ENCODE measurements around the gene CNTNAP5.

CNTNAP5 gene

GRCh38 chr2:124692707-124693106 is 667.6 kb downstream of the CNTNAP5 start:
- DNase-seq (ENCODE audit: low read depth in 2 of 2) = no peak

- no peak for DNase-seq (ENCODE audit: low read depth in 2 of 2)
Measured at GRCh38 chr2:124693156-124693555, 668.1 kb downstream of the CNTNAP5 start.

- no peak for DNase-seq (ENCODE audit: low read depth in 2 of 2)
Measured at GRCh38 chr2:124698979-124699565, 674.0 kb downstream of the CNTNAP5 start.

- DNase-seq (ENCODE audit: low read depth in 2 of 2) = no peak
Measured at GRCh38 chr2:124702777-124703176, 677.7 kb downstream of the CNTNAP5 start.

- no peak for DNase-seq (ENCODE audit: low read depth in 2 of 2)
Measured at GRCh38 chr2:124704071-124704925, 679.2 kb downstream of the CNTNAP5 start.

DNA sequence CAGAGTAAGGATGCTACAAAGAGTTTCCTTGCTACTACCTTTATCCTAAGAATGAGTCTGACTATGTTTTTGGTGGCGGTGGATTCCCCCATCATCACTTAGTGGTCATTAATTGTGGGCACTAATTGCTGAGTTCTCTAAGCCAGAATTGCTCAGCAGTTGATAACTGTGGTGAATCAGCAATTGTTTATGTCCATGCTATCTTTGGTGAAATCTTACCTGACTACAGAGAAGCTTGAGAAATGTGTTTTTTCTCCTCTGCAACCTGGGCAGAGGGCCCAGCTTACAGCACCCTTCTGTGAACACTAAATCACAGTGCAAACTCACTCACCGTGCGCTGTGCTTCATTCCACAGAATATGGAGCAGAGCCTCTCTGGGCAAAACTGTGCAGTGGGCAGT is 683.6 kb downstream of the CNTNAP5 start:
- DNase-seq (ENCODE audit: low read depth in 2 of 2) = no peak

DNA sequence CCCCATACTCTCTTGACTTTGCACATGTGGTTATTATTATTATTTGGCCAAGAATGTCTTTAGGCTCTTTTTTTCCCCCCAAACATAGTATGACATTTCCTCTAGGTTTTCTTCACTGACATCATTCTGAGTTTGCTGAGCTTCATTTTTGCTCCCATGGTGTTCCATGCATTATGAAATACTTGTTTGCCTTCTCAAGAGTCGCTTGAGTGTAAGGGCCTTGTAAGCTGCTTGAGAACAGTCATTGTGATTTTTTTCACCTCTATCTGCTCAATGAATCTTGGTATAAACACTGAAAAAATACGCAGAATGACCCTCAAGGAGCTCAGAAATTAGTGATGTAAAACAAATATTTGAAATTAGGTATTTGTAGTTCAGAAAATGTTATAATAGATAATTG is 688.9 kb downstream of the CNTNAP5 start:
- DNase-seq (ENCODE audit: low read depth in 2 of 2) = no peak

- no peak for DNase-seq (ENCODE audit: low read depth in 2 of 2)
Measured at GRCh38 chr2:124725187-124725586, 700.1 kb downstream of the CNTNAP5 start.

GRCh38 chr2:124740636-124741035 is 715.5 kb downstream of the CNTNAP5 start:
- DNase-seq (ENCODE audit: low read depth in 2 of 2) = no peak

DNA sequence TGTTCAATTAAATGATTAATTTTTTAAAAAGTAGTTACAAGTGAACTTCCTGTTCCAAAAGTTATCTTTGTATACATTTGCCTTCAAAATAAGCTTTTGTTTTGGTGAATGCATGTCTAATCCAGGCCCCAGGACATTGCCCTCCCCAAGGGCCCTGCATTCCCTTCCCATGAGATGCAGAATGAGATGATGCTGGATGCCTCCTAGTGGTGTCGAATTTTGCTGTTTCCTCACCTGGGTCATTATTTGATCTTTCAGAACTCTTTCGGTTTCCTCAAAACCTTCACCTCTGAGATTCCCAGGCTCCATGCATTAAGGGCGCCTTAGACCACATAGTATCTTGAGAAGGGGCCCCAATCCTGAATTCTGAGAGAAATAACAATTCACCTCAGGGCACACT is 728.8 kb downstream of the CNTNAP5 start:
- no peak for DNase-seq (ENCODE audit: low read depth in 2 of 2)

GRCh38 chr2:124755386-124755785 is 730.3 kb downstream of the CNTNAP5 start:
- no peak for DNase-seq (ENCODE audit: low read depth in 2 of 2)

DNA sequence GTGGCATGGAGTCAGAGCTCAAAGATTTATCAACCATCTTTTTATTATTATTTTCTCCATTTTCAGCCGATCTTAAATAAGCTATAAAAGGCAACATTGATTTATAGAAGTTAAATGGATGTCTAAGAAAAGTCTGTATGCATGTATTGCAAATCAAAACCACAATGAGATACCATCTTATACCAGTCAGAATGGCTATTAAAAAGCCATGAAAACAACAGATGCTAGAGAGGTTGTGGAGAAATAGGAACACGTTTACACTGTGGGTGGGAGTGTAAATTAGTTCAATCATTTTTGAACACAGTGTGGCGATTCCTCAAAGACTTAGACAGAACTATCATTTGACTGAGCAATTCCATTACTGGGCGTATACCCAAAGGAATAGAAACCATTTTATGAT is 731.0 kb downstream of the CNTNAP5 start:
- no peak for DNase-seq (ENCODE audit: low read depth in 2 of 2)

- no peak for DNase-seq (ENCODE audit: low read depth in 2 of 2)
Measured at GRCh38 chr2:124762388-124762787, 737.3 kb downstream of the CNTNAP5 start.

GRCh38 chr2:124763611-124764010 is 738.5 kb downstream of the CNTNAP5 start:
- no peak for DNase-seq (ENCODE audit: low read depth in 2 of 2)

- DNase-seq (ENCODE audit: low read depth in 2 of 2) = no peak
Measured at GRCh38 chr2:124774781-124775180, 749.7 kb downstream of the CNTNAP5 start.

GRCh38 chr2:124776332-124776731 is 751.2 kb downstream of the CNTNAP5 start:
- no peak for DNase-seq (ENCODE audit: low read depth in 2 of 2)

DNA sequence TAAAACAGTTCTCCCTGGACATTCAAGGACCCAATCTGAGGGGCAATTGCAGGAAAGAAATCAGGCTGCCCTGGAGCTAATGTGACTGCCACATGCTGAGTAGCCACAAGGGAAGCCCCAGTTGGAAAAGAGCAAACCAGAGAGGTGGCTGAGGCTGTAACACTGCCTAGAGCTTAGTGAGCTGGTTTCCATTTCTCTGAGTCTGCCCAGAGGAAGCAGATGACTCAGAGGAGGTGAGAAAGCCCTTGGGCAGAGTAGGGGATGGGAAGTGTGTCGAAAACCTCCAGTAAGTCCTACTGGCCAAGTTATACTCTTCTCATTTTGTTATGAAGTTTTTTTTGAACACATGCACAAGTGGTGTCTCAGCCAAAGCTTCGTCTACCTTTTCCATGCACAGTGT is 753.0 kb downstream of the CNTNAP5 start:
- DNase-seq (ENCODE audit: low read depth in 2 of 2) = no peak

GRCh38 chr2:124796647-124797046 is 771.6 kb downstream of the CNTNAP5 start:
- DNase-seq (ENCODE audit: low read depth in 2 of 2) = no peak

DNA sequence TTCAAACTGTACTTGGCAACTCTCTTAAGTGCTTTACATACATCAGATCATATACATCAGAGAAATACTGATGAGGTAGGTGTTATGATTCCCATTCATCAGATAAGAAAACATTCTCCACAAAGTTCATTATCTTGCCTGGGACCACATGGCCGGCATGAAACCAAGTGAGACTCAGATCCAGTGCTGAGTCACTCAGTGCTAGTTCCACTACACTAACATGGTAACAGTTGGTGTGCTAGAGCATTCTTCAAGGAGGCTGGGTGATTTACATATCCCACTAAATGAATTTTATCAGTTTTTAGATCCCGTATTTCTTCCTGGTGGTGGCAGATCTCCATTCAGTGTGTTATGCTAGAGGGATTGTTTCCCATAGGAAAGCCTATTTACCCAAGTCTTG is 772.0 kb downstream of the CNTNAP5 start:
- no peak for DNase-seq (ENCODE audit: low read depth in 2 of 2)

DNA sequence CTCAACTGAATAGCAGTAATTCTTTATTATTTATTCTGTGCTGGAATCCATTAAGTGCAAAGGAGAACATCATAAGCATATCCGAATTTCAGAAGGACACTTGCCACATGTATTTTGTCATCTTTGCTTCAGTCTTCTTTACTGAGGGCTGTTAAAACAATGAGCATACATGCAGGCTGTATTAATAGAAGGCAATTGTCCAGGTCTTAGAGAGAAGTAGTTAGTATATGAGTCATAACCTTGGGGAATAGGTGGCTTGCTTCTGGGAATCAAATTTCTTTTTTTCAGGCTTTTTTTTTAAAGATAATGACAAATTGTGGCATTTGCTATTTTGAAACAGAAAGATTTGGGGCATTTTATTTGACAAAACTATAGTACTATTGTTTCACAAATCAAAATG is 773.5 kb downstream of the CNTNAP5 start:
- no peak for DNase-seq (ENCODE audit: low read depth in 2 of 2)

DNA sequence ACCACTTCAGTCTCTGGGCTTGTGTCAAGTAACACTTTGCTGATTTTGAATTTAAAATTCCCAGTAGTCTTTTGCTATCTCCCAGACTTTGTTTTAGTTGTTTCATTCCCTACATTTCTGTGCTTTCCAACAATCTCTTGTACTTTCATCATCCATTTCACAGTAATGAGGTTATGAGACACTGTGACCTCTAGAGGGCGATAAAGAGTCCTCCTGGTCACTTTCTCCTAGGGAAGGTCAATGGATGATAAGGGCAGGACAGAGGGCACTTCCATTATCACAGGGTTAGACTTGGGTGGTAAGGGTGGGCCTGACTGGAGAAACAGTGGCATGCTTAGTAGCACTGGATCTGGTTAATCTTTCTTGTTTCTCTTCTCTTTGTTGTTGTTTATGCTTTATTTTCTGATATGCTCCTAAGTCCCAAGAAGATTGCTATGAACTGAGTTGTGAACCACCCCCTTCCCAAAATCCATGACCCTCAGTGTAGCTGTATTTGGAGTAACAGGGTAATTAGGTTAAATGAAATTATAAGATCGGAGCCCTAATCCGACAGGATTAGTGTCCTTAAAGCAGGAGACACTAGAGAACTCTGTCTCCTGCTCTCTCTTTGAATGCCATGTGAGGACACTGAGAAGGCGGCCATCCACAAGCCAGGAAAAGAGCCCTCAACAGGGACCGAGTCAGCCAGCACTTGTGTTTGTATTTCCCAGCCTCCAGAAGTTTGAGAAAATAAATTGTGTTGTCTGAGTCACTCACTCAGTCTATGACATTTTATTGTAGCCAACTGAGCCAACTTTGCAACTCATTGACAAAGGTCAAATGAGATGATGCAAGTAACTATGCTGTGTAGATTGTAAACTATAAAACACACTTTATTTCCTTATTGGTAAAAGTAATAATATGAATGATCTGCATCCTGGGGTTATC is 779.2 kb downstream of the CNTNAP5 start:
- no peak for DNase-seq (ENCODE audit: low read depth in 2 of 2)

GRCh38 chr2:124805060-124805459 is 780.0 kb downstream of the CNTNAP5 start:
- DNase-seq (ENCODE audit: low read depth in 2 of 2) = no peak

Measured in fibroblast of skin of left biceps (primary cell).